Left kidney (tissue), 8 donors: ENCODE results near the gene CP. TPM values are rescaled to one million over a fixed set of nuclear protein-coding genes. Genes with fewer than 3 reads are reported as not detected.
"Not testable (repeated sequence)": the region's sequence is repeated elsewhere in the genome, so short reads cannot be mapped to it uniquely, and the experiment has no call there.

ENCODE experiments used
- DNase-seq: peaks from one replicate; pipeline ENCODE4 v3.0.0-alpha.2; 2013
- long read RNA-seq, 8 donors: transcript quantifications; one replicate each; lab custom pipeline, GENCODE V29; 2026
- polyA plus RNA-seq: library from polyadenylated mRNA; unstranded; fragments of 120-200 nt; gene quantifications from one replicate; pipeline ENCODE4 v1.2.1, GENCODE V29; 2013; ENCODE audit not compliant: insufficient read length

The CP gene
- 0.70 TPM for polyA plus RNA-seq
- long read RNA-seq, donor 1: 0 reads
- long read RNA-seq, donor 2, partial matches to known transcripts: 34 of 34 reads
- long read RNA-seq, donor 2, other reads (novel, unspliced or antisense): 0 of 34 reads
- long read RNA-seq, donor 3: 0 reads
- long read RNA-seq, donor 4: 0 reads
- long read RNA-seq, donor 5: 0 reads
- long read RNA-seq, donor 6, partial matches to known transcripts: 49 of 54 reads
- long read RNA-seq, donor 6, other reads (novel, unspliced or antisense): 5 of 54 reads
- long read RNA-seq, donor 7: 0 reads
- long read RNA-seq, donor 8: 0 reads

DNA sequence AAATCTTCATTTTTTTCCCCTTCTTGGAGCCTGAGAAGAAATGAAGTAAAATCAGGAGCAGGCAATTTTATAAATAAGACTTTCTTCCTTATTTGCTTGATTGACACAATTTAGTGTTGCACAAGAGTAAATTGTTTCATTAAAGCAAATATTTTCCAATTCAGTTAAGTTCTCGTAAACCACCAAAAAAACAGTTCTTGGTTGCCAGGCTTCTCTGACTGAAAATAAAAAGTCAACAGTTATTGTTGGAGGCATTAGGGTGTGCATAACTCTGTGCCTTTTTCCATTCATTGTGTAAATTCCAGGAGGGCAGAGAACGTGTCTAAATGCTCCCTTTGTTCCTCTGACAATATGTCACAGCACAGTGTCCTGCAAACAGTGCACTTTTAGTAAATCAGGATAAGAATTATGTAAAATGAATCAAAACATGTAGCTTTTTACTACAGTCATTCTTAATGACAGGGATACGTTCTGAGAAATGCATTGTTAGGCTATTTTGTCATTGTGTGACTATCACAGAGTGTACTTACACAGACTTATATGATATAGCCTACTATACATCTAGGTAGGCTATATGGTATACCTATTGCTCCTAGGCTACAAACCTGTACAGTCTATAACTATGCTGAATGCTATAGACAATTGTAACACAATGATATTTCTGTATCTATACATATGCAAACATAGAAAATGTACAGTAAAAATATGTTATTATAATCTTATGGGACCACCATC, at the start of gene CP:
Gene CP (minus strand): TSS at position 47 of the 735 bp plus-strand sequence. CDS start 37 bp downstream, at position 10.
- no peak for DNase-seq

DNA sequence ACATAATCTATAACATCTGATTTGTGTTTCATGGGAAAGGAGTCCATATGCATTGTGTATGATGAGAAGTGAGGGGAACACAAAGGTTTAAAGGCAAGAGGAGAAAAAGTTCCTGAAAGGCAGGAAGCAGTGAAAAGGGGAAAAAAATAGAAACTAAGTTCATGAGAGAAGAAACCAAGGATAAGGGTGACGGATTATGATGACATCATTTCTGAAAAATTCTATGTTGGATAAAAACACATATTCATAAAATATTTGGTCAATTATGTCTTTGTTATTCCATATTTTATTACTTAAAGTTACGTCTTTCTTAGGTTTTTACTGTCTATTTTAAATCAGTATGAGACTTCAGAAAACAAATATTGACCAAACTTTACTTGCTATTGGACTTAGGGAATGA, 48.6 kb upstream of the CP start:
- DNase-seq: no peak

DNA sequence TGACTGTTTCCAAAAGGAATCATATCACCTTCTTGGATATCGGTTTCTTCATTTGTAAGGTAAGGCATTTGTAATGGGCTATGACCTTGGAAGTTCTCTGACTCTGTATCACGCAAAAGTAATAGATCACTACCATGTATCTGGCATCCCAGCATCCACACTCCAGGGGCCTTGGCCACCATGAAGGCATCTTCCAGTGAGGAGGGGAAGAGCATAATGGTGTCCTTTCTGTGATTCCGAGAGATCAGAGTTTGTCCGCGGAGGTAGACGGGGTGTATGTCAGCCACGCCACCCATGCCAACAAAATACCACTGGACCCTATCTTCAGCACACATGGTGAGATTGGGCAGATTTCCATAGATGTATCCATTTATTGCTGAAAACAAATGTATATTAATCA, 48.1 kb upstream of the CP start:
- DNase-seq: no peak

DNA sequence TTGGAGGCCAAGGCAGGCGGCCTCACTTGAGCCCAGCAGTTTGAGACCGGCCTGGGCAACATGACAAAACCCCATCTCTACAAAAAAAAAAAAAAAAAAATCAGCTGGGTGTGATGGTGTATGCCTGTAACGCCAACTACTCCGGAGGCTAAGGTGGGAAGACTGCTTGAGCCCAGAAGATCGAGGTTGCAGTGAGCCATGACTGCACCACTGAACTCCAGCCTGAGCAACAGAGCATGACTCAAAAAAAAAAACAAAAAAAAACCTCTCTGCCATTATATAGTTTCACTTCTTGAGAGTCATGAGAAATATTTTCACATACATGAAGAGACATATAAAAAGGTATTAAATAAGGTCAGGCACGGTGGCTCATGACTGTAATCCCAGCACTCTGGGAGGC, 45.9 kb upstream of the CP start:
- DNase-seq: no peak

- no peak for DNase-seq
Measured at GRCh38 chr3:149266736-149267135, 45.1 kb upstream of the CP start.

- no peak for DNase-seq
Measured at GRCh38 chr3:149263856-149264255, 42.2 kb upstream of the CP start.

DNA sequence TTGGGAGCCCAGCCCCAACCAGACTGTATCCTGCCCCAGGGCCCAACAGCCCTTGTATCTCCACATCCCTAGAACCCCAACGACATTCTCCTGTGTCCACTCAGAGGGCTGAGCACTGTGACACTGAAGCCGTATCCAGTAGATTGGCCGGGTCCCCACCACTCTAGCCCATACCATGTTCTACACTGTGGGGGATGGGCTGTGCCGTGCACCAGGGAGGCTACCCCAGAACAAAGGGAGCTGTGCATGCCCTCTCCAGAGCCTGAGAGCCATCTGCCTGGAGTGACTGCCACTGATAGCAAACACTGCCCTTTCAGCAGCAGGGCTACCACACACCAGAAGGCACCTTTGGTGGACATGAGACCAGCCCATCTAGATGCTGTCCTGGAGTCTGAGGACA, 37.1 kb upstream of the CP start:
- no peak for DNase-seq

DNA sequence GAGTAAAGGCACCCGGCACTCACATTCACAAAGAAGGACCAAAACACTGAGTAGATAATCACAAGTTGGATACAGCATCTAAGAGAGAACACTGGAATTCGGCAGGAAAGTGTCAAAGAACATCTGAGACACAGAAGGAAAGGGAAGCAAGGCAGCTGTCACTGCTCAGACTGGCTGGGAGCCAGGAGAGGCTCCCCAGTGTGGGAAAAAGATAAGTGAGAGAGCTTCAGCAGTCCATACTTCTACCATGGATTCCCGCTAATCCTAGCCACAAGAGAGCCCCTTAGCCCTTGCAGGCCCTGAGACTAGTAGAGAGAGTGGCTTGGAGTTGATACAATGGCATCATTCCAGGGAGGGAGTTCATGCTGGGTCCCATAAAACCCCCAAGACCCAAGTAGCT, 36.7 kb upstream of the CP start:
- no peak for DNase-seq

- no peak for DNase-seq
Measured at GRCh38 chr3:149252272-149252671, 30.6 kb upstream of the CP start.

- DNase-seq: no peak
Measured at GRCh38 chr3:149251186-149251585, 29.6 kb upstream of the CP start.

- no peak for DNase-seq
Measured at GRCh38 chr3:149247929-149248691, 26.5 kb upstream of the CP start.

DNA sequence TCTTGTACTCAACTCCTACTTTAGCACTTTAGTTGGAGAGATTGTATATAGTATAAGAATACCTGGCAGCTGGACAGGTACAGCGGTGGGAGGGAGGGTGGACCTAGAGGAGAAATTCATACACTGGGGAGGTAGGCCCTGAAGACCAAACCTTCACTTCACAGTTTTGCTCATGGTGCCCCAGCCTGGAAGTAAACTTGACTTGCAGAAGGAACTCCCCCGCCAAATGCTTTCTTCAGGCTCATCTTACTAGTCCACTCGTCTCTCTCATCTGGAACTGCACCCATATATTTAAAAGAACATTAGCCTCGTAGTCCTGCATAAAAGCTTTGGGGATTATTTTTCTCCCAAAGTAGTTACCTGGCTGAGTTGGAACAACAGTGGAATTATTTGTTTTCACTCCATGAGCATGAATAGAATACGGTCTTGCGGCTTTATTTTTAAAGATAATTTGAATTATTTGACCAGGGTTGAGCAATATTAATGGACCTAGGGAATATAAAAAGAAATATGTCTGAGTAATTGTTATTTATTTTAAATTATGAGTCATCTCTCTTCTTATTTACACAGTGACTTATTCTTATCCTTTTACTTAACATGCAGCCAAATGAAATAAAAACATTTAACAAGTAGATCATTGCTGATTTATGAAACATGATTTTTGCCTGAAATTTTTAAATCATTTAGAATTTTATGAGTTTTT, 25.5 kb upstream of the CP start:
- no peak for DNase-seq

DNA sequence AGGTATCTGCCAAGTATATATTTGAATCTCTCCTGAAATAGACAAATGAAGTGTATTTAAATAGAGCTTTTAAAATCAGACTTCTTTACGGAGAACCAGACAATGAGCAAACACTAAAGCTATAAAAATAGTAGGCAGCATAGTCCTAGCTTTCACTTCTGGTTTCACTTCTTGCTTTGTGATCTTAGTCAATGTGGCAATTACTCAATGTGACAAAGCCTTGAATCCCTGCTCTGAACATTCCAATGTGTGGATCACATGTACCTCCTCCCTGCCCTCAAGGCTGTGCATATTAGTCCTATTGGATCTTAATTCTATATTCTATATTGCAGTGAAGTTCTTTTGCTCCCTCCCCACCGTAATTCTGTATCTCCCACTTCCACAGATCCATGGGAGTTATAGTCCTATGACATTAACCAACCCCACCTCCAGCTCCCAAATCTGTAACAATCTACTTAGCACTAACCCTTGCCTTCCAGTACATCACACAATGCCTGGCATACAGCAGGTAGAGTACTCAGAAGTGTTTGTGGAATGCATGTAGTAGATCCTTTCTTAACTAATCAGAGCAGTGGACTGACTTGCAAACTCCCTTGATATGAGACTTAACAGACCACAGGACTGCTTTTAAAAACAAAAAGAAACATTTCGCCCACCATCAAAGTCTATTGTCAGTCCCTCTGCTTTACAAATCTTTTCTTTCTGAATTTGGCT, 24.3 kb upstream of the CP start:
- no peak for DNase-seq

- DNase-seq: no peak
Measured at GRCh38 chr3:149243540-149243939, 21.9 kb upstream of the CP start.

DNA sequence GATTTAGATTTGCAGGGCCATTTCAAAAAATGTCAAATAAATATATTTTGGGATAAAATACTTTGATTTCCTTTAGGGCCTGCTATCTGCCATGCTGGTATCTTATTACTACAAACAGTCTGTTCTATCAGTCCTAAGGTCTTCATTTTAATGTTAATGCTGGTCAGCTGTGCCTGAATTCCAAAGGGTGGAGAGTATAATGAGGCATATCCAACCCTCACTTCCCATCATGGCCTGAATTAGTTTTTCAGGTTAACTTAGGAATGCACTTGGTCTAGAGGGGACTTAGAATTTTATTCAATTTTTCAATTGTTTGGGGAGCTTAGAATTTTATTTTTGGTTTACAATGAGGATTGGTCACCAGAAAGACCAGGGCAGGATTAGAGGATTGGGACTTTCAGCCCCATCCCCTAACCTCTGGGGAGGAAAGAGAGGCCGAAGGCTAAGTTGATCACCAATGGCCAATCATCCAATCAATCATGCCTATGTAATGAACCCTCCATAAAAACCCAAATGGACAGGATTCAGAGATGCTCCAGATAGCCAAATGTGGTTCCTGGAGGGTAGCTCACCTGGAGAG, 17.8 kb upstream of the CP start:
- DNase-seq: no peak

- DNase-seq: not testable (repeated sequence)
Measured at GRCh38 chr3:149238268-149238667, 16.6 kb upstream of the CP start.

DNA sequence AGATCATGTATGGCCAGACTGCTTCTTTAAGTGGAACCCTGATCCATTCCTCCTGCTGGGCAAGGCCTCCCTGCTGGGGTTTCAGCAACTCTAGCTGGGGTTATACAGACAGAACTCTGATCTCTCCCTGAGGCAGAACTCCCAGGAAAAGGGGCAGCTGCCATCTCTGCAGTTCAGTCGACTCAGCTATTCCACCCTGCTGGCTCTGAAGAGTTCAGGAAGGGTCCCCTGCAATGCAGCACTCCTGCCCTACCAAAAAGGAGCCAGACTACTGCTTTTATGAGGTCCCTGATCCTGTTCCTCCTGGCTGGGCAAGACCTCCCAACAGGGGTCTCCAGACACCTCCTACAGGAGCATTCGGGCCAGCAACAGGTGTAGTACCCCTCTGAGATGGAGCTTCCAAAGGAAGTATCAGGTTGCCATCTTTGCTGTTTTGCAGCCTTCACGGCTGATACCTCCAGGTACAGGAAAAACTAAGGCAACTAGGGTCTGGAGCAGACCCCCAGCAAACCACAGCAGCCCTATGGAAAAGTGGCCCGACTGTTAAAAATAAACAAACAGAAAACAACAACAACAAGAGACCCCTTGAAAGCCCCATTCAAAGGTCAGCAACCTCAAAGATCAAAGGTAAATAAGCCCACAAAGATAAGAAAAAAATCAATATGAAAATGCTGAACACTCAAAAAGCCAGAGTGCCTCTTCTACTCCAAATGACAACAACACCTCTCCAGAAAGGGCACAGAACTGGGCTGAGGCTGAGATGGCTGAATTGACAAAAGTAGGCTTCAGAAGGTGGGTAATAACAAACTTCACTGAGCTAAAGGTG, 14.2 kb upstream of the CP start:
- no peak for DNase-seq

GRCh38 chr3:149234671-149235245, 13.1 kb upstream of the CP start:
- DNase-seq: no peak

- no peak for DNase-seq
Measured at GRCh38 chr3:149233323-149233722, 11.7 kb upstream of the CP start.

GRCh38 chr3:149231871-149232270, 10.2 kb upstream of the CP start:
- no peak for DNase-seq
